Activated T-helper 17 cell treated with anti-CD3 and anti-CD28 coated beads, Interleukin-2, amount 50 U/mL, for 72 hours (primary cell): ENCODE results near the gene LCN10. TPM values are rescaled to one million over a fixed set of nuclear protein-coding genes. Genes with fewer than 3 reads are reported as not detected.

Experiments used
- ATAC-seq: fragments of 150-1000 bp; cut with Tn5 transposase; replicated peaks from 2 replicates; pipeline ENCODE4 v1.10.0; 2021; ENCODE audit warnings: mild to moderate bottlenecking, moderate library complexity
- H3K27ac Mint-ChIP-seq: one replicate; pipeline ENCODE4 v1.8.0; 2022; ENCODE audit warnings: mixed read lengths
- H3K27me3 Mint-ChIP-seq: one replicate; pipeline ENCODE4 v1.8.0; 2022; ENCODE audit warnings: mixed read lengths
- H3K36me3 Mint-ChIP-seq: one replicate; pipeline ENCODE4 v1.8.0; 2022; ENCODE audit warnings: low read depth, mild to moderate bottlenecking, mixed read lengths
- H3K4me1 Mint-ChIP-seq: one replicate; pipeline ENCODE4 v1.8.0; 2022; ENCODE audit warnings: mixed read lengths
- H3K4me3 Mint-ChIP-seq: one replicate; pipeline ENCODE4 v1.8.0; 2022; ENCODE audit warnings: mild to moderate bottlenecking, mixed read lengths
- H3K9me3 Mint-ChIP-seq: one replicate; pipeline ENCODE4 v1.8.0; 2022; ENCODE audit warnings: mixed read lengths
- total RNA-seq, 2 donors: library from RNA; stranded (reverse); gene quantifications; one replicate each; pipeline ENCODE4 v1.2.3, GENCODE V29; 2022

LCN10 gene
- total RNA-seq, 2 donors from 2014 or later: 1.0 to 1.8 TPM

- Mint-ChIP-seq H3K9me3 (peaks cover 5% of the 10 kb centered on the region), H3K4me1 (no peaks in the 10 kb centered on the region), H3K4me3 (no peak overlapping the region), H3K27me3 (no peaks in the 10 kb centered on the region), H3K27ac (no peak overlapping the region), H3K36me3 (no peaks in the 10 kb centered on the region)
- ATAC-seq: no peak
Measured at GRCh38 chr9:136754059-136754572, 11.4 kb upstream of the LCN10 start.

- H3K36me3 Mint-ChIP-seq: no peaks in the 10 kb centered on the region
- no peak overlapping the region for H3K4me3 Mint-ChIP-seq
- peaks cover 5% of the 10 kb centered on the region for H3K9me3 Mint-ChIP-seq
- H3K27me3 Mint-ChIP-seq: no peaks in the 10 kb centered on the region
- no peaks in the 10 kb centered on the region for H3K4me1 Mint-ChIP-seq
- ATAC-seq: no peak
- no peak overlapping the region for H3K27ac Mint-ChIP-seq
Measured at GRCh38 chr9:136753371-136754058, 10.8 kb upstream of the LCN10 start.

- no peak overlapping the region for H3K27ac Mint-ChIP-seq
- no peaks in the 10 kb centered on the region for H3K36me3 Mint-ChIP-seq
- peaks cover 5% of the 10 kb centered on the region for H3K9me3 Mint-ChIP-seq
- H3K4me1 Mint-ChIP-seq: no peaks in the 10 kb centered on the region
- peaks cover 6% of the 10 kb centered on the region for H3K27me3 Mint-ChIP-seq
- no peak for ATAC-seq
- H3K4me3 Mint-ChIP-seq: no peak overlapping the region
Measured at GRCh38 chr9:136751814-136752213, 9.1 kb upstream of the LCN10 start.

GRCh38 chr9:136751244-136751643 lies 8.5 kb upstream of the LCN10 start:
- Mint-ChIP-seq H3K36me3 (no peaks in the 10 kb centered on the region), H3K27ac (no peak overlapping the region), H3K4me3 (no peak overlapping the region)

GRCh38 chr9:136750526-136750925 lies 7.8 kb upstream of the LCN10 start:
- no peak overlapping the region for H3K4me3 Mint-ChIP-seq
- H3K27me3 Mint-ChIP-seq: peaks cover 6% of the 10 kb centered on the region
- H3K36me3 Mint-ChIP-seq: no peaks in the 10 kb centered on the region
- peak; percentile 99 for ATAC-seq
- no peak overlapping the region for H3K27ac Mint-ChIP-seq
- H3K9me3 Mint-ChIP-seq: peaks cover 5% of the 10 kb centered on the region
- no peaks in the 10 kb centered on the region for H3K4me1 Mint-ChIP-seq

More at GRCh38 chr9:136751244-136751643, 8.5 kb upstream of the LCN10 start:
- H3K9me3 Mint-ChIP-seq: peaks cover 5% of the 10 kb centered on the region
- no peak for ATAC-seq
- H3K27me3 Mint-ChIP-seq: peaks cover 6% of the 10 kb centered on the region
- no peaks in the 10 kb centered on the region for H3K4me1 Mint-ChIP-seq

GRCh38 chr9:136748666-136749611 lies 6.2 kb upstream of the LCN10 start:
- no peaks in the 10 kb centered on the region for H3K4me1 Mint-ChIP-seq
- H3K9me3 Mint-ChIP-seq: peaks cover 5% of the 10 kb centered on the region
- H3K27me3 Mint-ChIP-seq: peaks cover 6% of the 10 kb centered on the region
- no peak for ATAC-seq
- no peak overlapping the region for H3K4me3 Mint-ChIP-seq
- no peaks in the 10 kb centered on the region for H3K36me3 Mint-ChIP-seq
- no peak overlapping the region for H3K27ac Mint-ChIP-seq

GRCh38 chr9:136748201-136748600 lies 5.5 kb upstream of the LCN10 start, which contains the start of gene LCN6:
LCN6 (minus strand) TSS chr9:136748525; CDS start chr9:136748483, 42 bp downstream.
- no peak within 1 kb of the TSS for H3K4me3 Mint-ChIP-seq
- no peak within 1 kb of the TSS for H3K27ac Mint-ChIP-seq
- H3K9me3 Mint-ChIP-seq: peaks cover 5% of the 10 kb centered on the region
- no peaks in the 10 kb centered on the region for H3K4me1 Mint-ChIP-seq
- peaks cover 6% of the 10 kb centered on the region for H3K27me3 Mint-ChIP-seq
- no peak for ATAC-seq
- no peaks in the 10 kb centered on the region for H3K36me3 Mint-ChIP-seq

- no peaks in the 10 kb centered on the region for H3K4me1 Mint-ChIP-seq
- H3K36me3 Mint-ChIP-seq: no peaks in the 10 kb centered on the region
- no peak overlapping the region for H3K27ac Mint-ChIP-seq
- H3K9me3 Mint-ChIP-seq: peaks cover 3% of the 10 kb centered on the region
- ATAC-seq: no peak
- no peak overlapping the region for H3K4me3 Mint-ChIP-seq
- H3K27me3 Mint-ChIP-seq: peaks cover 6% of the 10 kb centered on the region
Measured at GRCh38 chr9:136747161-136748060, 4.7 kb upstream of the LCN10 start.

- peaks cover 6% of the 10 kb centered on the region for H3K27me3 Mint-ChIP-seq
- no peaks in the 10 kb centered on the region for H3K36me3 Mint-ChIP-seq
- no peaks in the 10 kb centered on the region for H3K9me3 Mint-ChIP-seq
- ATAC-seq: no peak
- no peak overlapping the region for H3K4me3 Mint-ChIP-seq
- H3K4me1 Mint-ChIP-seq: no peaks in the 10 kb centered on the region
- H3K27ac Mint-ChIP-seq: no peak overlapping the region
Measured at GRCh38 chr9:136746621-136747020, 3.9 kb upstream of the LCN10 start.

GRCh38 chr9:136746155-136746490 lies 3.4 kb upstream of the LCN10 start:
- no peak for ATAC-seq
- Mint-ChIP-seq H3K27ac (no peak overlapping the region), H3K36me3 (no peaks in the 10 kb centered on the region), H3K4me1 (no peaks in the 10 kb centered on the region), H3K9me3 (no peaks in the 10 kb centered on the region), H3K4me3 (no peak overlapping the region), H3K27me3 (peaks cover 6% of the 10 kb centered on the region)

GRCh38 chr9:136745389-136746154 lies 2.8 kb upstream of the LCN10 start:
- no peaks in the 10 kb centered on the region for H3K4me1 Mint-ChIP-seq

GRCh38 chr9:136744773-136745172 lies 2.0 kb upstream of the LCN10 start:
- no peaks in the 10 kb centered on the region for H3K9me3 Mint-ChIP-seq
- no peak overlapping the region for H3K4me3 Mint-ChIP-seq
- peaks cover 6% of the 10 kb centered on the region for H3K27me3 Mint-ChIP-seq
- no peaks in the 10 kb centered on the region for H3K4me1 Mint-ChIP-seq
- ATAC-seq: no peak
- no peak overlapping the region for H3K27ac Mint-ChIP-seq
- H3K36me3 Mint-ChIP-seq: no peaks in the 10 kb centered on the region

More at GRCh38 chr9:136745389-136746154, 2.8 kb upstream of the LCN10 start:
- no peaks in the 10 kb centered on the region for H3K36me3 Mint-ChIP-seq
- peaks cover 6% of the 10 kb centered on the region for H3K27me3 Mint-ChIP-seq
- no peak overlapping the region for H3K27ac Mint-ChIP-seq
- no peak overlapping the region for H3K4me3 Mint-ChIP-seq
- H3K9me3 Mint-ChIP-seq: no peaks in the 10 kb centered on the region
- no peak for ATAC-seq

- H3K4me1 Mint-ChIP-seq: no peaks in the 10 kb centered on the region
- no peak overlapping the region for H3K27ac Mint-ChIP-seq
- H3K27me3 Mint-ChIP-seq: peaks cover 6% of the 10 kb centered on the region
- no peak for ATAC-seq
- no peaks in the 10 kb centered on the region for H3K36me3 Mint-ChIP-seq
- H3K9me3 Mint-ChIP-seq: no peaks in the 10 kb centered on the region
- no peak overlapping the region for H3K4me3 Mint-ChIP-seq
Measured at GRCh38 chr9:136743639-136744211, 985 bp upstream of the LCN10 start.
